Measurements from ENCODE around the gene USP5. TPM values are rescaled to one million over a fixed set of nuclear protein-coding genes. Genes with fewer than 3 reads are reported as not detected.
"Not testable (repeated sequence)": the region's sequence is repeated elsewhere in the genome, so short reads cannot be mapped to it uniquely, and the experiment has no call there.

The USP5 gene
- total and polyA plus RNA-seq, 2 experiments from 2014 or later = 61.6 to 78.9 TPM

- Histone ChIP-seq H4K20me1 (ENCODE audit: insufficient read depth, poor library complexity, severe bottlenecking) (no peaks in the 10 kb centered on the region), H2AFZ (peak overlapping the region; percentile 18), H3K79me2 (peaks cover 9% of the 10 kb centered on the region), H3K4me2 (no peak overlapping the region), H3K27ac (peak overlapping the region; percentile 93), H3K9me3 (ENCODE audit: low read depth) (no peaks in the 10 kb centered on the region), H3K36me3 (replicated peaks; ENCODE audit: insufficient read depth, low read depth) (peaks cover 3% of the 10 kb centered on the region), H3K27me3 (no peaks in the 10 kb centered on the region), H3K4me3 (no peak overlapping the region), H3K4me1 (ENCODE audit: insufficient read depth) (peaks cover 15% of the 10 kb centered on the region), H3K9me2 (replicated peaks; ENCODE audit: insufficient read depth) (no peaks in the 10 kb centered on the region)
- DNase-seq (ENCODE audit: low spot score) = peak; percentile 41
- TF ChIP-seq CTCF (IDR thresholded peaks at IDR 0.05; ENCODE audit: poor library complexity) (no peak), EZH2phosphoT487 (IDR thresholded peaks at IDR 0.05; ENCODE audit: low read depth, severe bottlenecking, unreplicated experiment) (no peak), EZH2 (IDR thresholded peaks at IDR 0.05; ENCODE audit: borderline replicate concordance) (no peak)
- WGBS (ENCODE audit: low lambda C conversion rate, missing lambda C conversion rate) = 68% methylated on average over 8 of the region's 8 CpGs
These were observed 35.5 kb downstream of the USP5 start for GRCh38 chr12:6887460-6887859.

- no peak for DNase-seq (ENCODE audit: low spot score)
- Histone ChIP-seq H3K9me2 (replicated peaks; ENCODE audit: insufficient read depth) (no peaks in the 10 kb centered on the region), H3K36me3 (replicated peaks; ENCODE audit: insufficient read depth, low read depth) (peaks cover 3% of the 10 kb centered on the region), H3K79me2 (peaks cover 9% of the 10 kb centered on the region), H3K27ac (peak overlapping the region; percentile 93), H2AFZ (no peak overlapping the region), H3K9me3 (ENCODE audit: low read depth) (no peaks in the 10 kb centered on the region), H3K4me2 (no peak overlapping the region), H4K20me1 (ENCODE audit: insufficient read depth, poor library complexity, severe bottlenecking) (no peaks in the 10 kb centered on the region), H3K4me1 (ENCODE audit: insufficient read depth) (peaks cover 15% of the 10 kb centered on the region), H3K4me3 (no peak overlapping the region), H3K27me3 (no peaks in the 10 kb centered on the region)
- WGBS (ENCODE audit: low lambda C conversion rate, missing lambda C conversion rate) = 92% methylated on average over 2 of the region's 2 CpGs
- TF ChIP-seq EZH2 (IDR thresholded peaks at IDR 0.05; ENCODE audit: borderline replicate concordance) (no peak), CTCF (IDR thresholded peaks at IDR 0.05; ENCODE audit: poor library complexity) (no peak)
These were observed 36.4 kb downstream of the USP5 start for GRCh38 chr12:6888360-6888759.

- 69% methylated on average over 7 of the region's 7 CpGs for WGBS (ENCODE audit: low lambda C conversion rate, missing lambda C conversion rate)
- H3K36me3 ChIP-seq (replicated peaks; ENCODE audit: insufficient read depth, low read depth); H3K4me3 ChIP-seq; DNase-seq (ENCODE audit: low spot score); H3K9me3 ChIP-seq (ENCODE audit: low read depth); H4K20me1 ChIP-seq (ENCODE audit: insufficient read depth, poor library complexity, severe bottlenecking); H2AFZ ChIP-seq; H3K27me3 ChIP-seq; H3K9me2 ChIP-seq (replicated peaks; ENCODE audit: insufficient read depth); H3K79me2 ChIP-seq; H3K4me2 ChIP-seq: not testable (repeated sequence)
- H3K27ac ChIP-seq = peak overlapping the region; percentile 93
- H3K4me1 ChIP-seq (ENCODE audit: insufficient read depth) = peaks cover 15% of the 10 kb centered on the region
These were observed 36.8 kb downstream of the USP5 start for GRCh38 chr12:6888794-6889193.

- not testable (repeated sequence) for H3K9me3 ChIP-seq (ENCODE audit: low read depth); H3K36me3 ChIP-seq (replicated peaks; ENCODE audit: insufficient read depth, low read depth); H3K4me3 ChIP-seq; H3K79me2 ChIP-seq; H3K27me3 ChIP-seq; H4K20me1 ChIP-seq (ENCODE audit: insufficient read depth, poor library complexity, severe bottlenecking); DNase-seq (ENCODE audit: low spot score); H3K9me2 ChIP-seq (replicated peaks; ENCODE audit: insufficient read depth)
- H2AFZ ChIP-seq = peak overlapping the region; percentile 80
- 97% methylated on average over 20 of the region's 21 CpGs for WGBS (ENCODE audit: low lambda C conversion rate, missing lambda C conversion rate)
- peak overlapping the region; percentile 75 for H3K4me2 ChIP-seq
- peaks cover 15% of the 10 kb centered on the region for H3K4me1 ChIP-seq (ENCODE audit: insufficient read depth)
- H3K27ac ChIP-seq = peak overlapping the region; percentile 94
These were observed 38.0 kb downstream of the USP5 start for GRCh38 chr12:6889775-6890573.

All from hepatocyte (in vitro differentiated cells).